SK-N-SH treated with all-trans-retinoic acid at 6 μM for 48 hours (cell line): ENCODE measurements around the gene APOH.
A peak's percentile ranks its signal among the peaks of the same experiment; 100 is the strongest.

Experiments used
- ATAC-seq: fragments of 200-7000 bp; cut with Tn5 transposase; 3 replicates; pipeline ENCODE4 v1.9.1; 2020; ENCODE audit warnings: mild to moderate bottlenecking, moderate library complexity
- ARNTL ChIP-seq: fragments of 450-650 bp; formaldehyde crosslinking; IDR thresholded peaks from 2 replicates; pipeline ENCODE4 v1.5.0; 2020; ENCODE audit warnings: low read depth, mild to moderate bottlenecking, moderate library complexity, borderline replicate concordance
- BACH2 ChIP-seq: fragments of 250-450 bp; sonication (Bioruptor Pico); IDR thresholded peaks from 2 replicates; pipeline ENCODE4 v1.9.0; 2021; ENCODE audit warnings: mild to moderate bottlenecking, borderline replicate concordance
- CREB5 ChIP-seq: fragments of 250-450 bp; sonication (Bioruptor Pico); IDR thresholded peaks from 2 replicates; pipeline ENCODE4 v1.5.1; 2020; ENCODE audit warnings: low read depth, mild to moderate bottlenecking, moderate library complexity
- CSDC2 ChIP-seq: fragments of 250-450 bp; sonication (Bioruptor Pico); IDR thresholded peaks from 2 replicates; pipeline ENCODE4 v1.5.0; 2020; ENCODE audit warnings: mild to moderate bottlenecking, moderate library complexity
- CSRNP3 ChIP-seq: fragments of 250-450 bp; sonication (Bioruptor Pico); IDR thresholded peaks from 2 replicates; pipeline ENCODE4 v1.5.1; 2021; ENCODE audit warnings: mild to moderate bottlenecking, moderate library complexity
- ESRRG ChIP-seq: fragments of 250-450 bp; sonication (Bioruptor Pico); IDR thresholded peaks from 2 replicates; pipeline ENCODE4 v1.6.1; 2021; ENCODE audit warnings: mild to moderate bottlenecking
- GLIS3 ChIP-seq: fragments of 250-450 bp; sonication (Bioruptor Pico); IDR thresholded peaks from 2 replicates; pipeline ENCODE4 v1.5.0; 2020; ENCODE audit warnings: mild to moderate bottlenecking, moderate library complexity
- ISL1 ChIP-seq: fragments of 250-450 bp; sonication (Bioruptor Pico); IDR thresholded peaks from 2 replicates; pipeline ENCODE4 v2.1.2; 2022; ENCODE audit warnings: mild to moderate bottlenecking, moderate library complexity
- OSR1 ChIP-seq: fragments of 250-450 bp; sonication (Bioruptor Pico); IDR thresholded peaks from 2 replicates; pipeline ENCODE4 v1.8.0; 2022; ENCODE audit warnings: moderate library complexity, mild to moderate bottlenecking, inconsistent platforms
- PATZ1 ChIP-seq: fragments of 250-450 bp; sonication (Bioruptor Pico); IDR thresholded peaks from 2 replicates; pipeline ENCODE4 v1.8.0; 2020; ENCODE audit warnings: mild to moderate bottlenecking, moderate library complexity, borderline replicate concordance
- POU6F1 ChIP-seq: fragments of 250-450 bp; sonication (Bioruptor Pico); IDR thresholded peaks from 2 replicates; pipeline ENCODE4 v1.8.0; 2021; ENCODE audit warnings: low read depth, mild to moderate bottlenecking, moderate library complexity, borderline replicate concordance
- PPARA ChIP-seq: fragments of 250-450 bp; sonication (Bioruptor Pico); IDR thresholded peaks from 2 replicates; pipeline ENCODE4 v1.5.0; 2020; ENCODE audit warnings: mild to moderate bottlenecking, borderline replicate concordance
- RARB ChIP-seq: fragments of 250-450 bp; sonication (Bioruptor Pico); IDR thresholded peaks from 2 replicates; pipeline ENCODE4 v1.8.0; 2021; ENCODE audit warnings: mild to moderate bottlenecking, moderate library complexity
- SNAI2 ChIP-seq: fragments of 250-450 bp; sonication (Bioruptor Pico); IDR thresholded peaks from 2 replicates; pipeline ENCODE4 v1.5.0; 2020; ENCODE audit warnings: mild to moderate bottlenecking, moderate library complexity
- TCF4 ChIP-seq: fragments of 250-450 bp; sonication (Bioruptor Pico); IDR thresholded peaks from 2 replicates; pipeline ENCODE4 v1.8.0; 2021; ENCODE audit warnings: mild to moderate bottlenecking, moderate library complexity, borderline replicate concordance
- TOX ChIP-seq: fragments of 250-450 bp; sonication (Bioruptor Pico); IDR thresholded peaks from 2 replicates; pipeline ENCODE4 v1.8.0; 2021; ENCODE audit warnings: mild to moderate bottlenecking, moderate library complexity, borderline replicate concordance
- TSHZ2 ChIP-seq: fragments of 250-450 bp; sonication (Bioruptor Pico); IDR thresholded peaks from 2 replicates; pipeline ENCODE4 v1.5.0; 2020; ENCODE audit warnings: mild to moderate bottlenecking, moderate library complexity
- ZFP3 ChIP-seq: fragments of 250-450 bp; sonication (Bioruptor Pico); IDR thresholded peaks from 2 replicates; pipeline ENCODE4 v1.5.0; 2020; ENCODE audit warnings: mild to moderate bottlenecking, moderate library complexity
- ZFP30 ChIP-seq: fragments of 450-650 bp; formaldehyde crosslinking; IDR thresholded peaks from 2 replicates; pipeline ENCODE4 v1.5.0; 2022; ENCODE audit warnings: mild to moderate bottlenecking, moderate library complexity
- ZNF565 ChIP-seq: fragments of 450-650 bp; formaldehyde crosslinking; conservative IDR thresholded peaks from 2 replicates; pipeline ENCODE4 v1.5.0; 2020; ENCODE audit warnings: low read depth, mild to moderate bottlenecking, moderate library complexity
- ZNF70 ChIP-seq: fragments of 450-650 bp; formaldehyde crosslinking; IDR thresholded peaks from 2 replicates; pipeline ENCODE4 v1.5.0; 2020; ENCODE audit warnings: mild to moderate bottlenecking, moderate library complexity
- ZNF8 ChIP-seq: fragments of 450-650 bp; formaldehyde crosslinking; IDR thresholded peaks from 2 replicates; pipeline ENCODE4 v1.5.0; 2020; ENCODE audit warnings: mild to moderate bottlenecking, moderate library complexity

The APOH gene

GRCh38 chr17:66260688-66261087 lies 31.5 kb upstream of the APOH start:
- no peak; the same call in 2 of the 3 replicates for ATAC-seq

GRCh38 chr17:66260275-66260674 lies 31.1 kb upstream of the APOH start:
- no peak for ATAC-seq
- TF ChIP-seq ZNF565 (CRISPR knock-in tag) (no peak), PPARA (CRISPR knock-in tag) (no peak), ZFP3 (CRISPR knock-in tag) (no peak), ZFP30 (CRISPR knock-in tag) (no peak), CSRNP3 (CRISPR knock-in tag) (no peak), POU6F1 (CRISPR knock-in tag) (no peak), ISL1 (CRISPR knock-in tag) (no peak), BACH2 (CRISPR knock-in tag) (no peak), ESRRG (CRISPR knock-in tag) (no peak), RARB (CRISPR knock-in tag) (no peak), ZNF70 (CRISPR knock-in tag) (no peak), SNAI2 (CRISPR knock-in tag) (no peak), GLIS3 (CRISPR knock-in tag) (no peak), PATZ1 (CRISPR knock-in tag) (no peak), CREB5 (CRISPR knock-in tag) (no peak), ZNF8 (CRISPR knock-in tag) (no peak), TOX (CRISPR knock-in tag) (no peak), OSR1 (CRISPR knock-in tag) (no peak), CSDC2 (CRISPR knock-in tag) (no peak), TSHZ2 (no peak)

More at GRCh38 chr17:66260688-66261087, 31.5 kb upstream of the APOH start:
- no peak for TF ChIP-seq GLIS3 (CRISPR knock-in tag)
- TF ChIP-seq, all 23 proteins: peak for 0

GRCh38 chr17:66255527-66255971 lies 26.3 kb upstream of the APOH start:
- TF ChIP-seq ZNF565 (CRISPR knock-in tag) (no peak), CREB5 (CRISPR knock-in tag) (no peak), TCF4 (CRISPR knock-in tag) (no peak), TSHZ2 (no peak; the same call in 1 of the 2 replicates), ESRRG (CRISPR knock-in tag) (no peak), ZFP30 (CRISPR knock-in tag) (no peak), ZNF70 (CRISPR knock-in tag) (no peak), CSRNP3 (CRISPR knock-in tag) (no peak), OSR1 (CRISPR knock-in tag) (no peak), ARNTL (CRISPR knock-in tag) (no peak)
- peak; percentile 17; the same call in 1 of the 3 replicates for ATAC-seq
